HEK293 (cell line): ENCODE data around the gene RPS21.

Experiments used
- CTCF ChIA-PET: fragments of 350-600 bp; formaldehyde crosslinking; extraction: SDS; loops from one replicate; lab custom pipeline; 2021; ENCODE audit warnings: antibody characterized with exemption; lab: Yijun Ruan, JAX
- POLR2A ChIA-PET: fragments of 300-600 bp; formaldehyde crosslinking; extraction: SDS; loops from one replicate; lab custom pipeline; 2020; ENCODE audit warnings: antibody characterized with exemption, inconsistent platforms; lab: Yijun Ruan, JAX
- H3K27ac ChIP-seq: fragments of 200-500 bp; sonication (Bioruptor generic); 2 replicates; pipeline ENCODE4 v1.5.1; 2014; ENCODE audit warnings: low read depth, low read length, control low read depth, inconsistent platforms; ENCODE audit errors: extremely low read depth
- H3K36me3 ChIP-seq, 2 experiments: fragments of 200-500 bp in 1 of 2; sonication (Bioruptor generic) in 1 of 2; 1 replicate in 1 of 2; 2 replicates in 1 of 2; pipeline ENCODE4 v1.5.1; 2014 to 2017; ENCODE audit warnings: inconsistent platforms in 2 of 2, low read length in 2 of 2; ENCODE audit not compliant: control insufficient read depth in 2 of 2, insufficient read depth in 1 of 2
- H3K4me1 ChIP-seq: fragments of 200-500 bp; sonication (Bioruptor generic); 2 replicates; pipeline ENCODE4 v1.5.1; 2014; ENCODE audit warnings: mild to moderate bottlenecking, low read length, inconsistent platforms; ENCODE audit not compliant: control insufficient read depth, insufficient read depth
- H3K4me3 ChIP-seq: 2 replicates; pipeline ENCODE4 v1.5.1; 2011; ENCODE audit warnings: low read depth, mild to moderate bottlenecking, control low read depth, low read length, moderate library complexity
- H3K9me3 ChIP-seq: fragments of 200-500 bp; sonication (Bioruptor generic); 2 replicates; pipeline ENCODE4 v1.5.1; 2014; ENCODE audit warnings: low read depth, low read length, inconsistent platforms; ENCODE audit not compliant: control insufficient read depth, insufficient read depth
- ATF2 ChIP-seq: fragments of 450-650 bp; formaldehyde crosslinking; IDR thresholded peaks from 2 replicates; pipeline ENCODE4 v1.5.1; 2016; ENCODE audit warnings: missing biosample characterization, missing genetic modification characterization, low read depth
- KLF1 ChIP-seq: fragments of 450-650 bp; formaldehyde crosslinking; IDR thresholded peaks from 2 replicates; pipeline ENCODE4 v1.5.1; 2016; ENCODE audit warnings: missing biosample characterization, missing genetic modification characterization
- KLF8 ChIP-seq: fragments of 450-650 bp; formaldehyde crosslinking; IDR thresholded peaks from 2 replicates; pipeline ENCODE4 v1.5.1; 2016; ENCODE audit warnings: missing biosample characterization, missing genetic modification characterization
- OSR2 ChIP-seq: fragments of 450-650 bp; formaldehyde crosslinking; IDR thresholded peaks from 2 replicates; pipeline ENCODE4 v1.5.1; 2016; ENCODE audit warnings: missing biosample characterization, missing genetic modification characterization
- TCF7L2 ChIP-seq: IDR thresholded peaks from 2 replicates; pipeline ENCODE4 v1.6.1; 2011; ENCODE audit warnings: low read depth, mild to moderate bottlenecking, inconsistent platforms, low read length, moderate library complexity, borderline replicate concordance
- ZBTB1 ChIP-seq: fragments of 450-650 bp; formaldehyde crosslinking; IDR thresholded peaks from 2 replicates; pipeline ENCODE4 v1.5.1; 2016; ENCODE audit warnings: missing biosample characterization, missing genetic modification characterization
- ZBTB20 ChIP-seq: fragments of 450-650 bp; formaldehyde crosslinking; IDR thresholded peaks from 2 replicates; pipeline ENCODE4 v1.5.1; 2016; ENCODE audit warnings: missing biosample characterization, missing genetic modification characterization
- ZBTB49 ChIP-seq: fragments of 450-650 bp; formaldehyde crosslinking; IDR thresholded peaks from 2 replicates; pipeline ENCODE4 v1.5.1; 2016; ENCODE audit warnings: missing biosample characterization, missing genetic modification characterization, low read depth
- ZFP69B ChIP-seq: fragments of 450-650 bp; formaldehyde crosslinking; IDR thresholded peaks from 2 replicates; pipeline ENCODE4 v1.5.1; 2016; ENCODE audit warnings: missing biosample characterization, missing genetic modification characterization
- ZIC2 ChIP-seq: fragments of 450-650 bp; formaldehyde crosslinking; IDR thresholded peaks from 2 replicates; pipeline ENCODE4 v1.5.1; 2016; ENCODE audit warnings: missing biosample characterization, missing genetic modification characterization
- ZNF155 ChIP-seq: fragments of 450-650 bp; formaldehyde crosslinking; IDR thresholded peaks from 2 replicates; pipeline ENCODE4 v1.5.1; 2016; ENCODE audit warnings: missing biosample characterization, missing genetic modification characterization
- ZNF214 ChIP-seq: fragments of 450-650 bp; formaldehyde crosslinking; IDR thresholded peaks from 2 replicates; pipeline ENCODE4 v1.5.1; 2017; ENCODE audit warnings: missing biosample characterization, mild to moderate bottlenecking, missing genetic modification characterization, borderline replicate concordance
- ZNF354C ChIP-seq: fragments of 450-650 bp; formaldehyde crosslinking; IDR thresholded peaks from 2 replicates; pipeline ENCODE4 v1.5.1; 2016; ENCODE audit warnings: missing biosample characterization, missing genetic modification characterization, low read depth, borderline replicate concordance
- ZNF391 ChIP-seq: fragments of 450-650 bp; formaldehyde crosslinking; IDR thresholded peaks from 2 replicates; pipeline ENCODE4 v1.5.1; 2016; ENCODE audit warnings: low read depth, missing biosample characterization, missing genetic modification characterization, borderline replicate concordance
- ZNF394 ChIP-seq: fragments of 450-650 bp; formaldehyde crosslinking; IDR thresholded peaks from 2 replicates; pipeline ENCODE4 v1.5.1; 2016; ENCODE audit warnings: missing biosample characterization, missing genetic modification characterization, mild to moderate bottlenecking, moderate library complexity, borderline replicate concordance
- ZNF426 ChIP-seq: fragments of 450-650 bp; formaldehyde crosslinking; IDR thresholded peaks from 2 replicates; pipeline ENCODE4 v1.5.1; 2017; ENCODE audit warnings: missing biosample characterization, missing genetic modification characterization, mild to moderate bottlenecking, inconsistent platforms, moderate library complexity
- ZNF555 ChIP-seq: fragments of 450-650 bp; formaldehyde crosslinking; conservative IDR thresholded peaks from 2 replicates; pipeline ENCODE4 v1.5.1; 2017; ENCODE audit warnings: missing biosample characterization, mild to moderate bottlenecking, missing genetic modification characterization, inconsistent platforms
- ZNF560 ChIP-seq: fragments of 450-650 bp; formaldehyde crosslinking; IDR thresholded peaks from 2 replicates; pipeline ENCODE4 v1.5.1; 2017; ENCODE audit warnings: missing biosample characterization, missing genetic modification characterization, borderline replicate concordance
- TF ChIP-seq, protein P1 (sequence below): fragments of 450-650 bp; formaldehyde crosslinking; IDR thresholded peaks from 2 replicates; pipeline ENCODE4 v1.5.1; 2016; ENCODE audit warnings: missing biosample characterization, missing genetic modification characterization
- TF ChIP-seq, protein P2 (sequence below): fragments of 450-650 bp; formaldehyde crosslinking; IDR thresholded peaks from 2 replicates; pipeline ENCODE4 v1.5.1; 2016; ENCODE audit warnings: missing biosample characterization, missing genetic modification characterization

RPS21 gene

DNA sequence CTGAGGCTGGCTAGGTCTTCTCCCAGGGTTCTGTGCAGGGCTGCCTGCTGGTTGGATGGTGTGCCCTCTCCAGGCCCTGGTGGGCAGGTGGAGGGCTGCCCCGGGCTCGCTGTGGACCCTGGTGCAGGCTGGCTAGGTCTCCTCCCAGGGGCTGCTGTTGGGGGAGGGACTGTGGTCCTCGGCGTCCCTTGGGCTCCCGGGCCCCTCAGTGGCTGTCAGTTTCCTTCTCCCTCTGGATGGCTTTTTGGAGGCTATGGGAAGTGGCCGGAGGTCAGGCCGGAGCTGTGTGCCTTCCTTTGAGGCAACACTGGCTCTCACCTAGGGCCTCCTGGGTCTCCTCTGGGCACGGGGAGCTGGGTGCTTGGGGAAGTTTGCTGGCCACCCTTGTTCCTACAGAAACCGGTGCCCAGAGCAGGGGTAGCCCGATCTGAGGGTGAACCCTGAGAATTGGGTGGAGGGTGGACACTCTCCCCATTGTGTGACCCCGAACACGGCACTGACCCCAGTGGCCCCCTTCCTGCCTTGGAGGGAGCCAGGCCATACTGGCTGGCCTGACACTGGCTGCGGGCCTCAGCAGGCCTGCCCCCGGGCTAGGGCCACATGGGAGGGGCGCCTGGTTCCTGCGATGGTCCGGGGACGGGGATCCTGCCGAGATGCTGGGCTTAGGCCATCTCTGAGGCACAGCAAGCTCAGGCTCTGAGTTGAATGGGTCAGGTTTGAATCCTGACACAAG, 24.0 kb downstream of the RPS21 start:
- ChIA-PET CTCF (interaction anchor here (0.7 to 3.1 kb wide), 13 partner anchors 8 to 380 kb away, joined by 3 to 18 read pairs (median 5); no protein-coding TSS in a partner anchor), POLR2A (interaction anchor here (1.2 kb wide), 1 partner anchor 24 kb away, joined by 6 read pairs; the partner anchor contains the start of gene RPS21)
- no peaks in the 10 kb centered on the region for H3K36me3 ChIP-seq
- no peak overlapping the region for H3K4me3 ChIP-seq
- H3K9me3 ChIP-seq, result no peaks in the 10 kb centered on the region
- no peak overlapping the region for H3K27ac ChIP-seq
- TF ChIP-seq ZNF354C (no peak), TCF7L2 (no peak), ZBTB1 (tag by site-specific recombination) (no peak)
- TF ChIP-seq, protein P1, sequence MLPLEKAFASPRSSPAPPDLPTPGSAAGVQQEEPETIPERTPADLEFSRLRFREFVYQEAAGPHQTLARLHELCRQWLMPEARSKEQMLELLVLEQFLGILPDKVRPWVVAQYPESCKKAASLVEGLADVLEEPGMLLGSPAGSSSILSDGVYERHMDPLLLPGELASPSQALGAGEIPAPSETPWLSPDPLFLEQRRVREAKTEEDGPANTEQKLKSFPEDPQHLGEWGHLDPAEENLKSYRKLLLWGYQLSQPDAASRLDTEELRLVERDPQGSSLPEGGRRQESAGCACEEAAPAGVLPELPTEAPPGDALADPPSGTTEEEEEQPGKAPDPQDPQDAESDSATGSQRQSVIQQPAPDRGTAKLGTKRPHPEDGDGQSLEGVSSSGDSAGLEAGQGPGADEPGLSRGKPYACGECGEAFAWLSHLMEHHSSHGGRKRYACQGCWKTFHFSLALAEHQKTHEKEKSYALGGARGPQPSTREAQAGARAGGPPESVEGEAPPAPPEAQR (tag by site-specific recombination), result no peak
- H3K4me1 ChIP-seq, result peaks cover 6% of the 10 kb centered on the region; the same call in 1 of the 2 replicates

DNA sequence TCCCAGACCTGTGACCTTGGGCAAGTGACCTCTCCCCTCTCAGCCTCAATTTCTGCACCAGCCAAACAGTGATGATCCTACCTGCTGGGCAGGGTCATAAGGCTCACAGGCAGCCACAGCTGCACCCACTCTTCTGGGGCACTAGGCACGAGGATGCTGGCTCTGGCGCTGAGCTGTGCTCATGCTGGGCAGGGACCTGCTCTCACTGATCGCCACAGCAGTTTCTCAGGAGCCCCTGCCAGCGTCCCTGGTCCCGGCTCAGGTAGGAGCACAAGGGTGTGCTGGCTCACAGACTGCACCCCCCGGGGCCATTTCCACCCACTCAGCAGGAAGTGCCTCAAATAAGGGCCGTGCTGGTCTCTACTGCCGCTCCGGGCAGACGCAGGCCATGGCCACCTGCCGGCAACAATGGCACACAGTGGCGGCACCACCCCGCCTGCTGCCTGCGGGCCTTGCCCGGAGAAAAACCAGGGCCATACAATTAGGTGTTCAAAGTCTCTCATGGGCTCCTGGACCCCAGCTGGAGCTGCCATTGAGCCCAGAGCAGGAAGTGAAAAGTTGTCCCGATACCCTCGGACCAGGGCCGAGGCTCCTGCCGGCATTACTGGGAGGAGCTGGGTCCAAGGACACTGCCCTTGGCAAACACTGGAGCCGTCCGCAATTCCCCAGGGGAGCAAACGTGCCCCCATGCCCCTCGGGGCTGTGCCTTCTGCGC, 24.7 kb downstream of the RPS21 start:
- TF ChIP-seq ZNF555 (no peak), ZIC2 (tag by site-specific recombination) (peak; percentile 96)
- no peaks in the 10 kb centered on the region for H3K36me3 ChIP-seq
- ChIA-PET CTCF (interaction anchor here (0.9 to 3.1 kb wide), 7 partner anchors 11 to 380 kb away, joined by 3 to 18 read pairs (median 5); no protein-coding TSS in a partner anchor), POLR2A (no interaction called here)
- no peaks in the 10 kb centered on the region for H3K9me3 ChIP-seq
- no peak overlapping the region for H3K27ac ChIP-seq
- H3K4me1 ChIP-seq, result peaks cover 4% of the 10 kb centered on the region; the same call in 1 of the 2 replicates
- no peak overlapping the region for H3K4me3 ChIP-seq

DNA sequence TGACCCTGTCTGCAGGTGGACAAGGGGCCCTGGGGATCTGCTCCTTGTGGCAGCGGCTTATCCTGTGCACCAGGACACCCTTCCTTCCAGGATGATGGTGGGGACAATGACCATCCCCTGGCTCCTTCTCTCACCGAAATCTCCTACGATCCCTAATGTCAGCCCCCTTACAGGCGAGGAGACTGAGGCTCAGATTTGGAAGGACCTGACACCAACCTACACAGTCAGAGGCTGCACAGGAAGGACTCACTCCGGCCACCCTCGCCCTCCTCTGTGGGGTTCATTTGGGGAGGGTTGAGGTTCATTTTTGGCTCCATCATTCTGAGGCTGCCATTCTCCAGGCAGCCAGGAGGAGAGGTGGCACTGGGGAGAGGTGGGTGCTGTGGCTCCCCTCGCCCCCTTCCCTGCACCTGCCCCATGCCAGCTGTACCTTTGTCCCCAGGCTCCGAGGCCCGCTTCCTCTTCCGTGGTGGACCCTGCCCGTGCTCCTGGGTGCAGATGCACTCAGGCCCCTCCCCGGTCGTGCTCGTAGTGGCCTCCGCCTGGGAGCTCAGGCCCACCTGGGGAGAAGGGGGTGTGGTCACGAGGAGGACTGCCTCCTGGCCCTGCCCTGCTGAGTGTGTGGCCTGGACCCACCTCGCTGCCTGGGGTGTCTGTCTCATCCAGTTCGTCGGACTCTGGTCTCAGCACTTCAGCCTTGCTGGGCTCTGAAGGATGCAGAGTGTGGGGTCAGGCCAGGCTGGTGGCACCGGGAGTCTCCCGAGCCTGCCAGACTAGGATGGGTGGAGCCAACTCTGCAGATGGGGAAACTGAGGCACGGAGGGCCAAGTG, 25.5 kb downstream of the RPS21 start:
- no peak overlapping the region for H3K27ac ChIP-seq
- no peaks in the 10 kb centered on the region for H3K36me3 ChIP-seq
- ChIA-PET CTCF (interaction anchor here (1.0 to 1.1 kb wide), 2 partner anchors 37 to 378 kb away, joined by 3 to 4 read pairs; no protein-coding TSS in a partner anchor), POLR2A (no interaction called here)
- H3K4me3 ChIP-seq, result no peak overlapping the region
- peaks cover 4% of the 10 kb centered on the region; the same call in 1 of the 2 replicates for H3K4me1 ChIP-seq
- no peaks in the 10 kb centered on the region for H3K9me3 ChIP-seq
- TF ChIP-seq OSR2 (tag by site-specific recombination), result no peak
- TF ChIP-seq ZBTB20, result 0 out of 2 replicates have a peak, but pooled peaks have one; percentile 26
- no peak for TF ChIP-seq ZNF560 (tag by site-specific recombination)
- TF ChIP-seq KLF1 (tag by site-specific recombination), result peak; percentile 59
- no peak for TF ChIP-seq ZNF391 (tag by site-specific recombination)
- TF ChIP-seq ZBTB49 (tag by site-specific recombination), result no peak
- no peak for TF ChIP-seq ZNF394 (tag by site-specific recombination)
- no peak for TF ChIP-seq ZNF214
- no peak for TF ChIP-seq ZNF426 (tag by site-specific recombination)
- TF ChIP-seq ZFP69B (tag by site-specific recombination), result 0 out of 2 replicates have a peak, but pooled peaks have one; percentile 32
- no peak for TF ChIP-seq ZNF155 (tag by site-specific recombination)
- no peak for TF ChIP-seq ATF2 (tag by site-specific recombination)
- no peak for TF ChIP-seq KLF8
- TF ChIP-seq, protein P2, sequence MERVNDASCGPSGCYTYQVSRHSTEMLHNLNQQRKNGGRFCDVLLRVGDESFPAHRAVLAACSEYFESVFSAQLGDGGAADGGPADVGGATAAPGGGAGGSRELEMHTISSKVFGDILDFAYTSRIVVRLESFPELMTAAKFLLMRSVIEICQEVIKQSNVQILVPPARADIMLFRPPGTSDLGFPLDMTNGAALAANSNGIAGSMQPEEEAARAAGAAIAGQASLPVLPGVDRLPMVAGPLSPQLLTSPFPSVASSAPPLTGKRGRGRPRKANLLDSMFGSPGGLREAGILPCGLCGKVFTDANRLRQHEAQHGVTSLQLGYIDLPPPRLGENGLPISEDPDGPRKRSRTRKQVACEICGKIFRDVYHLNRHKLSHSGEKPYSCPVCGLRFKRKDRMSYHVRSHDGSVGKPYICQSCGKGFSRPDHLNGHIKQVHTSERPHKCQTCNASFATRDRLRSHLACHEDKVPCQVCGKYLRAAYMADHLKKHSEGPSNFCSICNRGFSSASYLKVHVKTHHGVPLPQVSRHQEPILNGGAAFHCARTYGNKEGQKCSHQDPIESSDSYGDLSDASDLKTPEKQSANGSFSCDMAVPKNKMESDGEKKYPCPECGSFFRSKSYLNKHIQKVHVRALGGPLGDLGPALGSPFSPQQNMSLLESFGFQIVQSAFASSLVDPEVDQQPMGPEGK, result peak; percentile 20; the same call in 1 of the 2 replicates
